GM21423 (cell line): Measurements from ENCODE around the gene GIMAP1.

Experiments used
- ATAC-seq: cut with Tn5 transposase; IDR thresholded peaks from one replicate; pipeline ENCODE4 v1.9.1; 2021; ENCODE audit warnings: mild to moderate bottlenecking, moderate library complexity; ENCODE audit not compliant: unreplicated experiment

The GIMAP1 gene

GRCh38 chr7:150745876-150746275, 29.5 kb downstream of the GIMAP1 start:
- no peak for ATAC-seq

- no peak for ATAC-seq
These were observed 30.5 kb downstream of the GIMAP1 start for GRCh38 chr7:150746921-150747320.

- ATAC-seq = no peak
These were observed 32.0 kb downstream of the GIMAP1 start for GRCh38 chr7:150748376-150748775.

GRCh38 chr7:150751702-150752101, 35.3 kb downstream of the GIMAP1 start:
- no peak for ATAC-seq

GRCh38 chr7:150753239-150753638, 36.8 kb downstream of the GIMAP1 start:
- no peak for ATAC-seq

- ATAC-seq = no peak
These were observed 37.6 kb downstream of the GIMAP1 start for GRCh38 chr7:150753826-150754603.

GRCh38 chr7:150754951-150755350, 38.5 kb downstream of the GIMAP1 start:
- no peak for ATAC-seq

- ATAC-seq = peak; percentile 75
These were observed 39.2 kb downstream of the GIMAP1 start for GRCh38 chr7:150755473-150756099.

- ATAC-seq = no peak
These were observed 39.8 kb downstream of the GIMAP1 start for GRCh38 chr7:150756166-150756565.

- ATAC-seq = no peak
These were observed 40.4 kb downstream of the GIMAP1 start for GRCh38 chr7:150756858-150757257.

- ATAC-seq = no peak
These were observed 43.1 kb downstream of the GIMAP1 start for GRCh38 chr7:150759479-150759878.

- ATAC-seq = no peak
These were observed 49.9 kb downstream of the GIMAP1 start for GRCh38 chr7:150766334-150766709.

- no peak for ATAC-seq
These were observed 53.4 kb downstream of the GIMAP1 start for GRCh38 chr7:150769768-150770167.
